Endothelial cell of umbilical vein (primary cell): ENCODE measurements around the gene LIN7C. TPM values are rescaled to one million over a fixed set of nuclear protein-coding genes. Genes with fewer than 3 reads are reported as not detected.

Source experiments
- BruUV-seq: library from RNA; stranded (reverse); fragments of 400-500 nt; replicated peaks from 2 replicates; lab custom pipeline; 2021; lab: Mats Ljungman, UMichigan
- CTCF ChIA-PET: fragments of 300-600, 350-600 bp; sonication (Branson Sonifier 250); formaldehyde crosslinking; loops from one replicate; lab custom pipeline; 2021; ENCODE audit warnings: antibody characterized with exemption, inconsistent platforms; lab: Charles Lee
- POLR2A ChIA-PET: fragments of 300-600, 350-600 bp; sonication (Branson Sonifier 250); formaldehyde crosslinking; loops from one replicate; lab custom pipeline; 2021; ENCODE audit warnings: antibody characterized with exemption, inconsistent platforms; lab: Charles Lee
- DNase-seq: peaks from one replicate; pipeline ENCODE4 v3.0.0-alpha.2; 2011; ENCODE audit warnings: low read depth, low spot score
- FAIRE-seq: peaks from 2 replicates; lab custom pipeline; 2011; peaks lifted over from hg19 to GRCh38; lab: Jason Lieb, UNC
- H2AFZ ChIP-seq: 2 replicates; pipeline ENCODE4 v1.6.0; 2012; ENCODE audit warnings: low read depth, low read length, control low read depth, inconsistent platforms
- H3K27ac ChIP-seq: 2 replicates; pipeline ENCODE4 v1.5.1; 2011; ENCODE audit warnings: low read depth, mild to moderate bottlenecking, control low read depth, low read length, moderate library complexity; ENCODE audit not compliant: insufficient read depth
- H3K27me3 ChIP-seq, 2 experiments: 2 replicates each; pipeline versions ENCODE4 v1.6.0 to v1.6.1; 2011; ENCODE audit warnings: low read length in 2 of 2, mixed read lengths in 1 of 2; ENCODE audit not compliant: control insufficient read depth in 2 of 2, insufficient read depth in 2 of 2
- H3K36me3 ChIP-seq, 2 experiments: 2 replicates in 1 of 2; 3 replicates in 1 of 2; pipeline ENCODE4 v1.5.1; 2011; ENCODE audit warnings: low read length in 2 of 2, mild to moderate bottlenecking in 1 of 2, moderate library complexity in 1 of 2; ENCODE audit not compliant: control insufficient read depth in 2 of 2, insufficient read depth in 2 of 2; ENCODE audit errors: extremely low read depth in 1 of 2
- H3K4me1 ChIP-seq: 3 replicates; pipeline ENCODE4 v1.5.1; 2011; ENCODE audit warnings: mild to moderate bottlenecking, low read length; ENCODE audit not compliant: control insufficient read depth, insufficient read depth; ENCODE audit errors: extremely low read depth
- H3K4me2 ChIP-seq: 2 replicates; pipeline ENCODE4 v1.6.1; 2011; ENCODE audit warnings: low read length, control low read depth, mixed read lengths; ENCODE audit not compliant: insufficient read depth
- H3K4me3 ChIP-seq, 3 experiments: fragments of 200-600 bp in 1 of 3; sonication (generic), shearing (Covaris generic) in 1 of 3; replicated peaks in 1 of 3; 2 replicates each; pipeline ENCODE4 v1.5.1; 2011 to 2016; ENCODE audit warnings: control low read depth in 3 of 3, low read length in 3 of 3, mild to moderate bottlenecking in 2 of 3, inconsistent platforms in 1 of 3, low read depth in 1 of 3, moderate library complexity in 1 of 3; ENCODE audit not compliant: insufficient read depth in 1 of 3
- H3K79me2 ChIP-seq: 2 replicates; pipeline ENCODE4 v1.6.0; 2012; ENCODE audit warnings: low read length, inconsistent platforms; ENCODE audit not compliant: control insufficient read depth, insufficient read depth
- H3K9ac ChIP-seq: replicated peaks from 2 replicates; pipeline ENCODE3; 2011; ENCODE audit warnings: low read length, control low read depth; ENCODE audit not compliant: insufficient read depth; ENCODE audit errors: extremely low read depth
- H3K9me1 ChIP-seq: replicated peaks from 3 replicates; pipeline ENCODE4 v1.6.0; 2011; ENCODE audit warnings: mild to moderate bottlenecking, low read length; ENCODE audit not compliant: control insufficient read depth, insufficient read depth; ENCODE audit errors: extremely low read depth
- H3K9me3 ChIP-seq: replicated peaks from 2 replicates; pipeline ENCODE4 v1.5.1; 2012; ENCODE audit warnings: low read length, inconsistent platforms; ENCODE audit not compliant: control insufficient read depth, insufficient read depth
- H4K20me1 ChIP-seq: replicated peaks from 2 replicates; pipeline ENCODE3; 2011; ENCODE audit warnings: mild to moderate bottlenecking, low read length; ENCODE audit not compliant: control insufficient read depth, insufficient read depth; ENCODE audit errors: extremely low read depth
- CTCF ChIP-seq, 2 donors: IDR thresholded peaks; 1 replicate in 1 of 2; 2 replicates in 1 of 2; pipeline ENCODE4 v1.5.1; 2011; ENCODE audit warnings: low read length in 2 of 2, mild to moderate bottlenecking in 2 of 2, moderate library complexity in 2 of 2, control low read depth in 1 of 2, inconsistent platforms in 1 of 2, low read depth in 1 of 2; ENCODE audit not compliant: insufficient read depth in 1 of 2; ENCODE audit errors: extremely low read depth in 1 of 2
- EZH2 ChIP-seq: IDR thresholded peaks from 2 replicates; pipeline ENCODE4 v1.6.1; 2012; ENCODE audit warnings: borderline replicate concordance, low read depth, mild to moderate bottlenecking, moderate library complexity, low read length, inconsistent platforms; ENCODE audit not compliant: severe bottlenecking
- FOS ChIP-seq: IDR thresholded peaks from 2 replicates; pipeline ENCODE4 v1.6.1; 2011; ENCODE audit warnings: mild to moderate bottlenecking, low read length, moderate library complexity, borderline replicate concordance; ENCODE audit not compliant: insufficient read depth
- GATA2 ChIP-seq: IDR thresholded peaks from 2 replicates; pipeline ENCODE4 v1.7.0; 2011; ENCODE audit warnings: low read depth, mild to moderate bottlenecking, moderate library complexity, mixed read lengths, low read length; ENCODE audit not compliant: insufficient read length, insufficient read depth
- JUN ChIP-seq: IDR thresholded peaks from 2 replicates; pipeline ENCODE4 v1.6.1; 2011; ENCODE audit warnings: borderline replicate concordance, low read depth; ENCODE audit not compliant: insufficient read length, insufficient read depth
- MAX ChIP-seq: IDR thresholded peaks from 2 replicates; pipeline ENCODE4 v1.6.1; 2011; ENCODE audit not compliant: insufficient read depth, insufficient read length
- MYC ChIP-seq: IDR thresholded peaks from one replicate; pipeline ENCODE4 v1.6.1; 2011; ENCODE audit warnings: mild to moderate bottlenecking, low read depth, low read length
- POLR2A ChIP-seq: IDR thresholded peaks from 2 replicates; pipeline ENCODE4 v1.6.1; 2012; ENCODE audit warnings: low read depth, mild to moderate bottlenecking, control low read depth, low read length
- POLR2AphosphoS5 ChIP-seq: IDR thresholded peaks from 2 replicates; pipeline ENCODE4 v1.6.1; 2012; ENCODE audit warnings: low read depth, mild to moderate bottlenecking, control low read depth, low read length, moderate library complexity; ENCODE audit not compliant: insufficient read depth
- dilution Hi-C: fragments of 300-500 bp; cut with MboI; formaldehyde crosslinking; loops from one replicate; pipeline ENCODE4 v1.15.0; 2019; ENCODE audit warnings: low sequenced_read_pairs; ENCODE audit not compliant: extremely low pct_ligation_motif_present
- intact Hi-C: fragments of 100-400 bp; cut with micrococcal nuclease; formaldehyde crosslinking; loops from one replicate; pipeline ENCODE4 v1.10.0; 2022
- polyA plus RNA-seq, 4 experiments: library from polyadenylated mRNA; depleted of rRNA in 3 of 4; stranded (reverse) in 3 of 4; unstranded in 1 of 4; fragments of >200 nt; gene quantifications; 2 replicates each; pipeline versions ENCODE4 v1.2.1 to v1.2.3, GENCODE V29; 2011 to 2012; ENCODE audit warnings: missing spikeins in 1 of 4
- total RNA-seq: library from RNA; stranded (reverse); gene quantifications from 2 replicates; pipeline ENCODE4 v1.2.3, GENCODE V29; 2021

Gene LIN7C
- total and polyA plus RNA-seq, 2 donors (not counting 3 experiments of a cell fraction or from before 2014, with no cell fraction given), result 7.1 to 24.9 TPM

DNA sequence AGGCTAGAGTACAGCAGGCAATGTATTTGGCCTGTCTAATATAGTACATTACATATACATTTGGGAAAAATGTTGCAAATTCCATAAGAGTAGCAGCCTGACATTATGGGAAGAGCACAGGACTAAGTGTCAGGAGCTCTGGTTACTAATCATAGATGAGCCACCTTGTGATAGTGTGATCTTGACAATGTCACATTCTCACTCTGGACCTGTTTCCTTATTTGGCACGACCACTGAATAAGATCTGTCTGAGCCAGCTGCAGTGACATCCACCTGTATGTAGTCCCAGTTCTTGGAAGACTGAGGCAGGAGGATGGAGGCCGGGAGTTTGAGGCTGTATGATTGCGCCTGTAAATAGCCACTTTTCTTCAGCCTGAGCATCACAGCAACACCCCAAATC is 5.7 kb upstream of the LIN7C start:
- H3K79me2 ChIP-seq, result no peaks in the 10 kb centered on the region
- intact Hi-C loops, result no loop called here
- no peak for TF ChIP-seq GATA2
- no peak for TF ChIP-seq EZH2
- TF ChIP-seq MAX, result no peak
- no peak for TF ChIP-seq CTCF (IDR thresholded peaks at IDR 0.05; ENCODE audit: extremely low read depth in 1 of 2, insufficient read depth in 1 of 2, low read depth in 1 of 2, low read length in 2 of 2)
- TF ChIP-seq MYC, result no peak
- no peak for TF ChIP-seq POLR2AphosphoS5
- no peak for TF ChIP-seq FOS
- TF ChIP-seq JUN, result no peak
- no peak for TF ChIP-seq POLR2A
- dilution Hi-C loops, result no loop called here
- H3K9me1 ChIP-seq, result no peaks in the 10 kb centered on the region
- POLR2A ChIA-PET, result no interaction called here
- H3K4me3 ChIP-seq, result no peak overlapping the region
- no peak overlapping the region for H3K27ac ChIP-seq
- no peak overlapping the region for H3K4me2 ChIP-seq
- no peaks in the 10 kb centered on the region for H3K36me3 ChIP-seq
- no peak for FAIRE-seq
- CTCF ChIA-PET, result no interaction called here
- H3K9ac ChIP-seq, result no peak overlapping the region
- no peak for DNase-seq
- H4K20me1 ChIP-seq, result no peaks in the 10 kb centered on the region
- BruUV-seq, result no TSS peak
- H3K4me1 ChIP-seq, result peaks cover 4% of the 10 kb centered on the region
- no peaks in the 10 kb centered on the region for H3K27me3 ChIP-seq
- H3K9me3 ChIP-seq, result no peaks in the 10 kb centered on the region
- no peak overlapping the region for H2AFZ ChIP-seq
